ENCODE results near the gene ETS2. TPM values are rescaled to one million over a fixed set of nuclear protein-coding genes. Genes with fewer than 3 reads are reported as not detected.
A peak's percentile ranks its signal among the peaks of the same experiment; 100 is the strongest.

Gene ETS2
- total RNA-seq, 6 donors from 2014 or later = 70.2 to 215 (median 143) TPM

DNA sequence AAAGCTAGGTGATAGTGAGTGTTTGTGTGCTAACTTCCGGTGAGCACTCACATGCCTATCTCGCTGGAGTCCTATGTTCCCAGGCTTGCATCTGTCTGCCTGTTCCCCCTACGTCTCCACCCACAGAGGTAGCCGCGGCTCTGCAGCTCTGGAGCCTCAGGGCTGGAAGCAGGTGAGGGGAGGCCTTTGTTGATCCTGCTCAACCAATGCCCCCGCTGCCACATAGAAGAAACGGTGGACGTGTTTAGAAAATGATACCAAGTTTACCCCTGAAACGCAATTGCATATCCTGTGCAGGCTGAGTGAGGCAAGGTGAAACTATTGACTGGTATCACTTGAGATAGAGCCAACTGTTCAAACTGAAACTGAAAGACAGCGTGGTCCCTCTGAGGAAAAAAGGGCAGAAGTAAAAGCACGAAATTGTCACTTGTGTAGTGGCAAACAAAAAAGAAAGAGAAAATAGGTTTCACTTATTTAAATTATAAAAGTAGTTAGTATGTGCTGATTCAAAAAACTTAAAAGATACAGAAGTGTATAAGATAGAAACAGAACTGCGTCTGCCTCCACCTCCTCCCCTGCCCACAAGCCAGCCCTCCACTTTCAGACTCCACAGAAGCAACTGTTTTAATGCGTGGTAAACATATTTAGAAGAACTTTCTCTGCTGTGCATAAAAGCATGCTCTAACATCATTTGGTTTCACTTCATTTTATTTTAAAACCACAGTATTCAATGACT, 38.6 kb upstream of the ETS2 start:
- H3K4me1 ChIP-seq = peaks cover 0 to 13% (median 3%) of the 10 kb centered on the region in 4 donors
- no peaks in the 10 kb centered on the region for H3K36me3 ChIP-seq
- no peaks in the 10 kb centered on the region for H3K9me3 ChIP-seq
- H3K27ac ChIP-seq = peak overlapping the region; percentile 30 to 74 (median 72)
- peak overlapping the region in 3 of 4 donors; percentile 28 to 46 (median 46) for H3K4me3 ChIP-seq
- DNase-seq (peak in 1 of 2 donors; percentile 52), ATAC-seq (ENCODE audit: low FRiP score in 2 of 2) (peak; percentile 59 to 72)
- 13 to 25% methylated on average over 12 to 13 of the region's 13 CpGs for WGBS, 2 donors
- H3K27me3 ChIP-seq = no peaks in the 10 kb centered on the region
- TF ChIP-seq, protein P1, sequence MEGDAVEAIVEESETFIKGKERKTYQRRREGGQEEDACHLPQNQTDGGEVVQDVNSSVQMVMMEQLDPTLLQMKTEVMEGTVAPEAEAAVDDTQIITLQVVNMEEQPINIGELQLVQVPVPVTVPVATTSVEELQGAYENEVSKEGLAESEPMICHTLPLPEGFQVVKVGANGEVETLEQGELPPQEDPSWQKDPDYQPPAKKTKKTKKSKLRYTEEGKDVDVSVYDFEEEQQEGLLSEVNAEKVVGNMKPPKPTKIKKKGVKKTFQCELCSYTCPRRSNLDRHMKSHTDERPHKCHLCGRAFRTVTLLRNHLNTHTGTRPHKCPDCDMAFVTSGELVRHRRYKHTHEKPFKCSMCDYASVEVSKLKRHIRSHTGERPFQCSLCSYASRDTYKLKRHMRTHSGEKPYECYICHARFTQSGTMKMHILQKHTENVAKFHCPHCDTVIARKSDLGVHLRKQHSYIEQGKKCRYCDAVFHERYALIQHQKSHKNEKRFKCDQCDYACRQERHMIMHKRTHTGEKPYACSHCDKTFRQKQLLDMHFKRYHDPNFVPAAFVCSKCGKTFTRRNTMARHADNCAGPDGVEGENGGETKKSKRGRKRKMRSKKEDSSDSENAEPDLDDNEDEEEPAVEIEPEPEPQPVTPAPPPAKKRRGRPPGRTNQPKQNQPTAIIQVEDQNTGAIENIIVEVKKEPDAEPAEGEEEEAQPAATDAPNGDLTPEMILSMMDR (IDR thresholded peaks at IDR 0.05) = no peak
- TF ChIP-seq POLR2AphosphoS5 (IDR thresholded peaks at IDR 0.05) = peak in 1 of 2 donors; percentile 26

DNA sequence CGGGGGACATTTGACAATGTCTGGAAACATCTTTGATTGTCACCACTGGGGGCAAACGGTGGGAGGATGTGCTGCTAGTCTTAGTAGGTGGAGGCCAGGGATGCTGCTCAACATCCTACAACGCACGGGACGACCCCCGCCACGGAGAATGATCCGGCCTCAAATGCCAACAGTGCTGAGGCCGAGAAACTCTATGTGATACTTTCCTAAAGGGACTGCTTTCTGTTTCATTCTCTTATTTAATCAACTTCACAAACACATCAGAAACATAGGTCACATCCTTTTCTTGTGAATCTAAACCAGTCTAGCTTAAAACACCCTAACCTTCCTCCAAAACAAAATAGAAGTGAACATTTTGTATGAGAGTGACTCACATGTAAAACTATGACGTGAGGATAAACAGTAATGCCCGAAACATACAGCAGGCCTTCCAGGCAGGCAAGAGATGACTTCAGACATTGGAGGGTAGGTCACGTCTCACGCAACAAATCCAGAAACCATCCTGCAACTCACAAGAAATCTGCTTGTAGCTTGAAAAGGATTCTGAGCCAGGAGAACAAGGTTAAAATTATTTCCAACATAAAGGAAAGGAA, 37.2 kb upstream of the ETS2 start:
- TF ChIP-seq, protein P1 (IDR thresholded peaks at IDR 0.05) = no peak
- TF ChIP-seq EP300 (IDR thresholded peaks at IDR 0.05) = no peak
- TF ChIP-seq POLR2A (IDR thresholded peaks at IDR 0.05) = no peak
- no peak for TF ChIP-seq POLR2AphosphoS5 (IDR thresholded peaks at IDR 0.05)
- H3K27ac ChIP-seq = peak overlapping the region in 2 of 4 donors; percentile 11 to 46
- 73 to 79% methylated on average over 13 of the region's 13 CpGs for WGBS, 2 donors
- DNase-seq (no peak), ATAC-seq (ENCODE audit: low FRiP score in 2 of 2) (no peak)
- H3K27me3 ChIP-seq = no peaks in the 10 kb centered on the region
- H3K36me3 ChIP-seq = no peaks in the 10 kb centered on the region
- H3K4me1 ChIP-seq = peaks cover 0 to 19% (median 7%) of the 10 kb centered on the region in 4 donors
- H3K9me3 ChIP-seq = no peaks in the 10 kb centered on the region
- no peak overlapping the region for H3K4me3 ChIP-seq

DNA sequence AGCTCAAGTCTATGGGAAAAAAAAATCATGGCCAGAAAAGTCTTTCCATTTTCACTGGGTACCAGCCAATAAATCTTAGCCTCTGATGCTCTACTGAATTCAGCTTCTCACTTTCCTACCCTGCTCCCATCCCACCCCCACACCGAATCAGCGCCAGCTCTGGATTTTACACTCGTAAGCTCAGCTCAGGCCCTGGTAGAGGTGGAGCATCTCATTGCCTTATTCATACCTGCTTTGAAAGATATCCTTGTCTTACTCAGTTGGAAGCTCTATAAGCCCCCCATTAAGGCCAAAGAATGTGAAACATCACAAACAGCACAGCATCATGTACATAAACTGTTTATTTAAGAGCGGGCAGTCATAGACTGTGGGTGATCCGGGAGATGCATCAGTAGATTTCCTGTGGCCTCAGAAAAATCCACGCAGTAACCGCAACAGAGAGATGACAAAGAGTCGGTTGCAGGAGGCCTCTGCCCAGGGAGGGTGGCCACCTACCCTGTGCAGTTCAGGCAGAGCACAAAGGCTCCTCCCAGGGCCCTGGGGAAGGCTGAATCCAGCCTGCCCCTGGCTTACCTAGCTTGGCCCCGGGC, 36.4 kb upstream of the ETS2 start:
- Histone ChIP-seq H3K4me1 (peaks cover 0 to 24% (median 11%) of the 10 kb centered on the region in 4 donors), H3K4me3 (no peak overlapping the region), H3K27ac (peak overlapping the region in 2 of 4 donors; percentile 11 to 46), H3K27me3 (no peaks in the 10 kb centered on the region), H3K36me3 (no peaks in the 10 kb centered on the region), H3K9me3 (no peaks in the 10 kb centered on the region)
- no peak for DNase-seq
- 66% methylated on average over 8 to 9 of the region's 9 CpGs for WGBS, 2 donors
- TF ChIP-seq, protein P1 (IDR thresholded peaks at IDR 0.05) = no peak
- no peak for TF ChIP-seq EP300 (IDR thresholded peaks at IDR 0.05)
- no peak for TF ChIP-seq POLR2AphosphoS5 (IDR thresholded peaks at IDR 0.05)
- TF ChIP-seq POLR2A (IDR thresholded peaks at IDR 0.05) = no peak
- ATAC-seq (ENCODE audit: low FRiP score in 2 of 2) = no peak

DNA sequence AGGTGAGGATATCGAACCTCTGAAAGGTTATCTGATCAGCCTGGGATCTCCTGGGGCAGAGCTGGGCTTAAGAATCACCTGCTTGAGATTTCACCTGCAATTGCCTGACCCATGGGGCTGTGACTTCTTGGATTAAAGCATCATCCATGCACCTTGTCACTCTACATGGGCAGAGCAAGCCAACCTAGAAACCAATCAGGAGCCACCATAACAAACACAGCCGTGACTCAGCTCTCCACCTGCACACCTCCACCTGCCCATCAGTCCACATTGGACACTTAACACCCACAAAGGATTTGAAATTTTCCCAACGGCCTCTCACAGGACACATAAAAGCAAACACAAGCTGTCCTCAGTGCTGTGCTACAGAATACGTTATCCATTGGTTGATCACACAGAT, 35.1 kb upstream of the ETS2 start:
- ATAC-seq (ENCODE audit: low FRiP score in 2 of 2) (no peak), DNase-seq (no peak)
- Histone ChIP-seq H3K4me3 (no peak overlapping the region), H3K27ac (no peak overlapping the region), H3K9me3 (no peaks in the 10 kb centered on the region), H3K27me3 (no peaks in the 10 kb centered on the region), H3K36me3 (no peaks in the 10 kb centered on the region), H3K4me1 (peaks cover 0 to 24% (median 11%) of the 10 kb centered on the region in 4 donors)
- TF ChIP-seq POLR2A (IDR thresholded peaks at IDR 0.05) = no peak
- no peak for TF ChIP-seq POLR2AphosphoS5 (IDR thresholded peaks at IDR 0.05)
- no peak for TF ChIP-seq EP300 (IDR thresholded peaks at IDR 0.05)
- TF ChIP-seq, protein P1 (IDR thresholded peaks at IDR 0.05) = no peak
- 78 to 89% methylated on average over 4 of the region's 4 CpGs for WGBS, 2 donors
